ENCODE data around the gene GDF11. TPM values are rescaled to one million over a fixed set of nuclear protein-coding genes. Genes with fewer than 3 reads are reported as not detected.

GDF11 gene
- polyA plus RNA-seq, 1 of the 3 experiments (the other 2 are of a cell fraction): 9.4 TPM

GRCh38 chr12:55748230-55748993 lies 5.5 kb downstream of the GDF11 start:
- WGBS (ENCODE audit: low lambda C conversion rate): 91% methylated on average over 18 of the region's 18 CpGs

GRCh38 chr12:55755246-55755645 lies 12.3 kb downstream of the GDF11 start:
- H3K4me1 ChIP-seq (ENCODE audit: control insufficient read depth in 1 of 2, insufficient read depth in 2 of 2, low read depth in 1 of 2, low read length in 1 of 2): no peaks in the 10 kb centered on the region
- no peak overlapping the region for H3K27ac ChIP-seq (ENCODE audit: low read depth in 2 of 2, low read length in 1 of 2)
- POLR2A ChIA-PET: interaction anchor here (1.9 kb wide), 1 partner anchor 12 kb away, joined by 6 read pairs; no protein-coding TSS in a partner anchor
- no peak overlapping the region for H3K9ac ChIP-seq
- H3K9me3 ChIP-seq: no peaks in the 10 kb centered on the region
- no peak overlapping the region for H3K4me2 ChIP-seq
- H3K36me3 ChIP-seq (replicated peaks in 1 of 2; ENCODE audit: control insufficient read depth in 1 of 2, insufficient read depth in 2 of 2, low read length in 1 of 2): peaks cover 69 to 75% of the 10 kb centered on the region in 2 experiments
- H3K4me3 ChIP-seq (ENCODE audit: low read depth in 2 of 2, low read length in 1 of 2): no peak overlapping the region
- H3K79me2 ChIP-seq (ENCODE audit: insufficient read depth): no peaks in the 10 kb centered on the region
- DNase-seq: no peak
- no peak for TF ChIP-seq CTCF (IDR thresholded peaks at IDR 0.05)
- no peak for TF ChIP-seq EP300 (IDR thresholded peaks at IDR 0.05; ENCODE audit: borderline replicate concordance in 1 of 2, low read depth in 1 of 2, low read length in 1 of 2)
- TF ChIP-seq RFX5 (IDR thresholded peaks at IDR 0.05; ENCODE audit: low read length): no peak
- no peak for TF ChIP-seq GABPA (IDR thresholded peaks at IDR 0.05; ENCODE audit: low read depth)
- no peak for TF ChIP-seq GATA2 (CRISPR knock-in tag; IDR thresholded peaks at IDR 0.05)
- TF ChIP-seq FOSL2 (IDR thresholded peaks at IDR 0.05; ENCODE audit: borderline replicate concordance, low read depth): no peak
- TF ChIP-seq NFIC (IDR thresholded peaks at IDR 0.05; ENCODE audit: borderline replicate concordance): no peak
- TF ChIP-seq TCF12 (IDR thresholded peaks at IDR 0.05): no peak
- no peak for TF ChIP-seq TAF1 (IDR thresholded peaks at IDR 0.05; ENCODE audit: borderline replicate concordance, low read depth, low read length)
- no peak for TF ChIP-seq POLR2AphosphoS5 (IDR thresholded peaks at IDR 0.05; ENCODE audit: low read depth, low read length)
- TF ChIP-seq IRF3 (IDR thresholded peaks at IDR 0.05; ENCODE audit: low read depth, low read length): no peak
- no peak for TF ChIP-seq USF2 (IDR thresholded peaks at IDR 0.05; ENCODE audit: borderline replicate concordance, low read depth, low read length)
- no peak for TF ChIP-seq FOXM1 (IDR thresholded peaks at IDR 0.05; ENCODE audit: low read depth)
- TF ChIP-seq FOXJ3 (CRISPR knock-in tag; IDR thresholded peaks at IDR 0.05): no peak
- H3K9me2 ChIP-seq: no peaks in the 10 kb centered on the region
- WGBS (ENCODE audit: low lambda C conversion rate): 89% methylated on average over 2 of the region's 2 CpGs
- H4K20me1 ChIP-seq (ENCODE audit: insufficient read depth): no peaks in the 10 kb centered on the region
- no peak overlapping the region for H2AFZ ChIP-seq (ENCODE audit: low read depth)
- CTCF ChIA-PET: interaction anchor here (2.4 to 2.7 kb wide), 2 partner anchors 16 to 42 kb away, joined by 11 to 14 read pairs; no protein-coding TSS in a partner anchor
- H3K27me3 ChIP-seq (ENCODE audit: insufficient read depth): no peaks in the 10 kb centered on the region
- peaks cover 26% of the 10 kb centered on the region for H3F3A ChIP-seq (replicated peaks; ENCODE audit: insufficient read depth)

More at GRCh38 chr12:55748230-55748993, 5.5 kb downstream of the GDF11 start:
- ChIA-PET CTCF (interaction anchor here (1.1 to 3.9 kb wide), 7 partner anchors 10 to 920 kb away, joined by 3 to 23 read pairs (median 3); no protein-coding TSS in a partner anchor), POLR2A (interaction anchor here (0.9 kb wide), 1 partner anchor 19 kb away, joined by 3 read pairs; the partner anchor contains the start of gene CD63)
- no peaks in the 10 kb centered on the region for H3K79me2 ChIP-seq (ENCODE audit: insufficient read depth)
- peaks cover 18 to 36% of the 10 kb centered on the region in 2 experiments for H3K36me3 ChIP-seq (replicated peaks in 1 of 2; ENCODE audit: control insufficient read depth in 1 of 2, insufficient read depth in 2 of 2, low read length in 1 of 2)
- no peak overlapping the region for H3K4me3 ChIP-seq (ENCODE audit: low read depth in 2 of 2, low read length in 1 of 2)
- H2AFZ ChIP-seq (ENCODE audit: low read depth): no peak overlapping the region
- peaks cover 13% of the 10 kb centered on the region for H3F3A ChIP-seq (replicated peaks; ENCODE audit: insufficient read depth)
- H3K27me3 ChIP-seq (ENCODE audit: insufficient read depth): no peaks in the 10 kb centered on the region
- no peak overlapping the region for H3K27ac ChIP-seq (ENCODE audit: low read depth in 2 of 2, low read length in 1 of 2)
- DNase-seq: no peak
- no peaks in the 10 kb centered on the region for H3K9me3 ChIP-seq
- no peaks in the 10 kb centered on the region for H3K9me2 ChIP-seq
- H3K4me2 ChIP-seq: no peak overlapping the region
- H3K4me1 ChIP-seq (ENCODE audit: control insufficient read depth in 1 of 2, insufficient read depth in 2 of 2, low read depth in 1 of 2, low read length in 1 of 2): peaks cover 5 to 23% of the 10 kb centered on the region in 2 experiments; a peak in 3 of 4 replicates
- no peak for TF ChIP-seq RFX5 (IDR thresholded peaks at IDR 0.05; ENCODE audit: low read length)
- H4K20me1 ChIP-seq (ENCODE audit: insufficient read depth): no peaks in the 10 kb centered on the region
- no peak overlapping the region for H3K9ac ChIP-seq

Measured in SK-N-SH (cell line).